ENCODE results near the gene TMPRSS6.

TMPRSS6 gene

GRCh38 chr22:37109242-37109917, at the start of gene TMPRSS6:
Gene TMPRSS6 (minus strand): TSS chr22:37109713. CDS start chr22:37103417, 6,296 bp downstream.
- FAIRE-seq = no peak

GRCh38 chr22:37158963-37159290, 49.4 kb upstream of the TMPRSS6 start:
- FAIRE-seq = no peak

GRCh38 chr22:37157516-37158285, 48.2 kb upstream of the TMPRSS6 start:
- FAIRE-seq = no peak

- FAIRE-seq = no peak
Measured at GRCh38 chr22:37156686-37157435, 47.3 kb upstream of the TMPRSS6 start.

GRCh38 chr22:37155971-37156370, 46.5 kb upstream of the TMPRSS6 start:
- no peak for FAIRE-seq

- FAIRE-seq = no peak
Measured at GRCh38 chr22:37154925-37155712, 45.6 kb upstream of the TMPRSS6 start.

- no peak for FAIRE-seq
Measured at GRCh38 chr22:37153901-37154300, 44.4 kb upstream of the TMPRSS6 start.

GRCh38 chr22:37151401-37151800, 41.9 kb upstream of the TMPRSS6 start:
- FAIRE-seq = no peak

- FAIRE-seq = no peak
Measured at GRCh38 chr22:37150701-37151100, 41.2 kb upstream of the TMPRSS6 start.

- no peak for FAIRE-seq
Measured at GRCh38 chr22:37148742-37149665, 39.5 kb upstream of the TMPRSS6 start.

GRCh38 chr22:37148031-37148651, 38.6 kb upstream of the TMPRSS6 start:
- FAIRE-seq = no peak

GRCh38 chr22:37147186-37147990, 37.9 kb upstream of the TMPRSS6 start:
- no peak for FAIRE-seq

GRCh38 chr22:37146507-37147180, 37.1 kb upstream of the TMPRSS6 start:
- FAIRE-seq = no peak

- FAIRE-seq = no peak
Measured at GRCh38 chr22:37146051-37146385, 36.5 kb upstream of the TMPRSS6 start.

GRCh38 chr22:37145180-37146050, 35.9 kb upstream of the TMPRSS6 start:
- no peak for FAIRE-seq

GRCh38 chr22:37144180-37144554, 34.7 kb upstream of the TMPRSS6 start:
- no peak for FAIRE-seq

- no peak for FAIRE-seq
Measured at GRCh38 chr22:37141971-37142370, 32.5 kb upstream of the TMPRSS6 start.

GRCh38 chr22:37141476-37141875, 32.0 kb upstream of the TMPRSS6 start:
- FAIRE-seq = no peak

Measured in G401.6 (cell line).